Adrenal gland (tissue), 5 donors: ENCODE measurements around the gene TXNDC11.

Experiments
- POLR2A ChIP-seq, 2 donors: fragments of 450-650 bp; IDR thresholded peaks; one replicate each; pipeline ENCODE4 v1.6.1; 2017; ENCODE audit warnings: antibody characterized with exemption in 2 of 2, mild to moderate bottlenecking in 2 of 2, moderate library complexity in 1 of 2
- TF ChIP-seq, protein P1 (sequence below), 6 experiments: fragments of 450-650 bp in 4 of 6; fragments of 200-600 bp in 2 of 6; sonication (generic) in 1 of 6; IDR thresholded peaks; 1 replicate in 5 of 6; 2 replicates in 1 of 6; pipeline versions ENCODE4 v1.5.1 to v1.8.0; 2016 to 2021; ENCODE audit warnings: antibody characterized with exemption in 6 of 6, mild to moderate bottlenecking in 2 of 6, moderate library complexity in 1 of 6
- donor health status: DM: no; HTN: no; CAD: no.

DNA sequence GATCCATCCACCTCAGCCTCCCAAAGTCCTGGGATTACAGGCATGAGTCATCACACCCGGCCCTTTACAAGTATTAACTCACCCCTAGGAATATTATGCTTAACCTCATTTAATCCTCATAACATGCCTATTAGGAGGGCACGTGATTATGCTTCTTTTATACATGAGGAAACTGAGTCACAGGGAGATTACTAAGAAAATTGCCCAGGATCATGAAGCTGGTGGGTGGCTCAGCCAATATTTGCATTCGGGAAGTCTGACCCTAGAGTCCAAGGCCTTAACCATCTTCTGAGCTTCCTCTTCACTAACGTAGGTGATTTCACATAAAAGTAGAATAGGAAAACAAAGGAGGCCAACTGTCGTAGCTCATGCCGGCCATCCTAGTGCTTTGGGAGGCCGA, 93.4 kb downstream of the TXNDC11 start:
- TF ChIP-seq, protein P1, sequence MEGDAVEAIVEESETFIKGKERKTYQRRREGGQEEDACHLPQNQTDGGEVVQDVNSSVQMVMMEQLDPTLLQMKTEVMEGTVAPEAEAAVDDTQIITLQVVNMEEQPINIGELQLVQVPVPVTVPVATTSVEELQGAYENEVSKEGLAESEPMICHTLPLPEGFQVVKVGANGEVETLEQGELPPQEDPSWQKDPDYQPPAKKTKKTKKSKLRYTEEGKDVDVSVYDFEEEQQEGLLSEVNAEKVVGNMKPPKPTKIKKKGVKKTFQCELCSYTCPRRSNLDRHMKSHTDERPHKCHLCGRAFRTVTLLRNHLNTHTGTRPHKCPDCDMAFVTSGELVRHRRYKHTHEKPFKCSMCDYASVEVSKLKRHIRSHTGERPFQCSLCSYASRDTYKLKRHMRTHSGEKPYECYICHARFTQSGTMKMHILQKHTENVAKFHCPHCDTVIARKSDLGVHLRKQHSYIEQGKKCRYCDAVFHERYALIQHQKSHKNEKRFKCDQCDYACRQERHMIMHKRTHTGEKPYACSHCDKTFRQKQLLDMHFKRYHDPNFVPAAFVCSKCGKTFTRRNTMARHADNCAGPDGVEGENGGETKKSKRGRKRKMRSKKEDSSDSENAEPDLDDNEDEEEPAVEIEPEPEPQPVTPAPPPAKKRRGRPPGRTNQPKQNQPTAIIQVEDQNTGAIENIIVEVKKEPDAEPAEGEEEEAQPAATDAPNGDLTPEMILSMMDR (IDR thresholded peaks at IDR 0.05), result no peak
- no peak for TF ChIP-seq POLR2A (IDR thresholded peaks at IDR 0.05)
